Spleen (tissue), 7 donors: ENCODE data around the gene ARF6.

Experiments used
- CTCF ChIP-seq, 11 experiments: fragments of 200-600 bp in 7 of 11; fragments of 450-650 bp in 4 of 11; sonication (generic) in 4 of 11; IDR thresholded peaks in 8 of 11; conservative IDR thresholded peaks in 3 of 11; 1 replicate in 7 of 11; 2 replicates in 4 of 11; pipeline versions ENCODE4 v1.4.0 to v1.8.0; 2016 to 2021; ENCODE audit warnings: antibody characterized with exemption in 11 of 11, inconsistent platforms in 4 of 11, mild to moderate bottlenecking in 1 of 11
- POLR2A ChIP-seq, 3 donors: fragments of 450-650 bp; IDR thresholded peaks; one replicate each; pipeline ENCODE4 v1.5.1; 2017; ENCODE audit warnings: antibody characterized with exemption in 3 of 3, mild to moderate bottlenecking in 1 of 3
- POLR2AphosphoS5 ChIP-seq, 3 donors: sonication (generic); formaldehyde crosslinking; IDR thresholded peaks; one replicate each; pipeline ENCODE4 v1.5.1; 2017; ENCODE audit warnings: antibody characterized with exemption in 3 of 3
- donor health status: DM: no; HTN: no; CAD: no; lungs with moderate emphysema.
- donor health status: DM: no; HTN: no; CAD: no.
- donor health status: DM: no; HTN: no; CAD: no.

GRCh38 chr14:49853158-49853477 is 39.8 kb upstream of the ARF6 start:
- no peak for TF ChIP-seq POLR2A (IDR thresholded peaks at IDR 0.05)
- peak in 2 of 11 experiments; percentile 1 to 3 for TF ChIP-seq CTCF (IDR thresholded peaks at IDR 0.05 in 8 of 11, conservative IDR thresholded peaks at IDR 0.05 in 3 of 11)
- TF ChIP-seq POLR2AphosphoS5 (IDR thresholded peaks at IDR 0.05) = no peak
